HCT116 (cell line): ENCODE measurements around the gene SETD2.

Experiments
- CEBPB ChIP-seq: IDR thresholded peaks from 2 replicates; pipeline ENCODE4 v1.6.1; 2012; ENCODE audit warnings: low read depth
- POLR2A ChIP-seq: IDR thresholded peaks from 2 replicates; pipeline ENCODE4 v1.7.0; 2011; ENCODE audit warnings: borderline replicate concordance; ENCODE audit not compliant: insufficient read depth, insufficient read length; ENCODE audit errors: extremely low read depth
- POLR2AphosphoS5 ChIP-seq: IDR thresholded peaks from 2 replicates; pipeline ENCODE4 v1.6.1; 2011; ENCODE audit warnings: mild to moderate bottlenecking, low read depth, low read length, moderate library complexity
- TF ChIP-seq, protein P1 (sequence below), 3 experiments: fragments of 200-600 bp in 1 of 3; sonication (generic) in 1 of 3; IDR thresholded peaks in 2 of 3; conservative IDR thresholded peaks in 1 of 3; 2 replicates each; pipeline ENCODE4 v1.5.1; 2012 to 2017; ENCODE audit warnings: low read depth in 2 of 3, low read length in 2 of 3, antibody characterized with exemption in 1 of 3, borderline replicate concordance in 1 of 3, control low read depth in 1 of 3, mild to moderate bottlenecking in 1 of 3, mixed read lengths in 1 of 3, mixed run types in 1 of 3, moderate library complexity in 1 of 3; ENCODE audit not compliant: insufficient read depth in 1 of 3

DNA sequence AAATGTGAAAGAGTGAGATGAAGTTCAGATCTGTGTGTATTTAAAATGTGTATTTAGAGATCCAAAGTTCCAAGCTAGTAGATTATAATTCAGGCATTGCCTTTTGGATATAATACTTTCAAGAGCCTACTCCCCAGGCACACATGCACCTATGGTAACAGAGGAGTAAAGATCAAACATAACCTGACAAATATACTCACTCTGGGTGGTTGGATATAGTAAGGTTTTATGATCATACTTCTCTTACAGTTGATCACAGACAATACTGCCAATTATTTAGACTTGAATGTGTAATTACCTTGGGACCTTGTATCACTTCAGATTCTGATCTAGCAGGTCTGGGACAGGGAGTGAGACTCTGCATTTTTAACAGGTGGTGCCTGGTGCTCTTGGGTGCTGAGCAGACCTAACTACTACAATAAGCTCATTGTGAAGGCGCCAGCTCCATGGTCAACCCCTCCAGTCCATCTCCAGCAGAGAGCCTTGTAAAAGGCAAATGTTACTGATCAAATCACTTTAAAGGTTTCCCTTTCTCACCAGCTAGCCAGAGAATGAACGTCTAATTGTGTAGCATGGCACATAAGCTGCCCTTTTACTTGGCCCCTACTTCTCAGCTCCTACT, 128.9 kb downstream of the SETD2 start:
- TF ChIP-seq CEBPB (no peak), POLR2A (no peak), POLR2AphosphoS5 (no peak)
- TF ChIP-seq, protein P1, sequence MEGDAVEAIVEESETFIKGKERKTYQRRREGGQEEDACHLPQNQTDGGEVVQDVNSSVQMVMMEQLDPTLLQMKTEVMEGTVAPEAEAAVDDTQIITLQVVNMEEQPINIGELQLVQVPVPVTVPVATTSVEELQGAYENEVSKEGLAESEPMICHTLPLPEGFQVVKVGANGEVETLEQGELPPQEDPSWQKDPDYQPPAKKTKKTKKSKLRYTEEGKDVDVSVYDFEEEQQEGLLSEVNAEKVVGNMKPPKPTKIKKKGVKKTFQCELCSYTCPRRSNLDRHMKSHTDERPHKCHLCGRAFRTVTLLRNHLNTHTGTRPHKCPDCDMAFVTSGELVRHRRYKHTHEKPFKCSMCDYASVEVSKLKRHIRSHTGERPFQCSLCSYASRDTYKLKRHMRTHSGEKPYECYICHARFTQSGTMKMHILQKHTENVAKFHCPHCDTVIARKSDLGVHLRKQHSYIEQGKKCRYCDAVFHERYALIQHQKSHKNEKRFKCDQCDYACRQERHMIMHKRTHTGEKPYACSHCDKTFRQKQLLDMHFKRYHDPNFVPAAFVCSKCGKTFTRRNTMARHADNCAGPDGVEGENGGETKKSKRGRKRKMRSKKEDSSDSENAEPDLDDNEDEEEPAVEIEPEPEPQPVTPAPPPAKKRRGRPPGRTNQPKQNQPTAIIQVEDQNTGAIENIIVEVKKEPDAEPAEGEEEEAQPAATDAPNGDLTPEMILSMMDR (IDR thresholded peaks at IDR 0.05 in 2 of 3, conservative IDR thresholded peaks at IDR 0.05 in 1 of 3; ENCODE audit: borderline replicate concordance in 1 of 3, insufficient read depth in 1 of 3, low read depth in 2 of 3, low read length in 2 of 3), result no peak
